ENCODE measurements around the gene TBC1D1.

TBC1D1 gene

DNA sequence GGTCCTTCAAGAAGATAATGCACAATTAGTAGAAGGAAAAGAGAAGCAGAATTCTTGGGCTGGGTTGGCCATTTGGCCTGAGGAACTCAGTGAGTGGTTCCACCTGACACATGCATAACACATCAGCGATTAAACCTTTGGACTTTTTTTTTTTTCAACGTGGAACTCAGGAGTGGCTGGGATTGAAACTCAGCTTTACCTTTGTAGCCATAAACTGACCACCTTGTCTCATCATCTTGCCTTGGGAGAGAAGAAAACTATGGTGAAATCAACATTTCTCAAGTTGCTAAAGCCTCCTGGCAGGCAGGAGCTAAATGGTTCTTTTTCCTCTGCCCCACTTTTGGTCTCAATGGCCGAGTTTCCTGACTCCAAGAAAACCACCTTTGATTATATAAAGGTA is 85.6 kb downstream of the TBC1D1 start:
- Mint-ChIP-seq H3K4me1 (ENCODE audit: low read depth) (peaks cover 14% of the 10 kb centered on the region), H3K27ac (no peak overlapping the region), H3K9me3 (no peaks in the 10 kb centered on the region), H3K27me3 (ENCODE audit: low read depth) (peaks cover 8% of the 10 kb centered on the region), H3K4me3 (peak overlapping the region; percentile 21), H3K36me3 (ENCODE audit: low read depth) (peaks cover 4% of the 10 kb centered on the region)

DNA sequence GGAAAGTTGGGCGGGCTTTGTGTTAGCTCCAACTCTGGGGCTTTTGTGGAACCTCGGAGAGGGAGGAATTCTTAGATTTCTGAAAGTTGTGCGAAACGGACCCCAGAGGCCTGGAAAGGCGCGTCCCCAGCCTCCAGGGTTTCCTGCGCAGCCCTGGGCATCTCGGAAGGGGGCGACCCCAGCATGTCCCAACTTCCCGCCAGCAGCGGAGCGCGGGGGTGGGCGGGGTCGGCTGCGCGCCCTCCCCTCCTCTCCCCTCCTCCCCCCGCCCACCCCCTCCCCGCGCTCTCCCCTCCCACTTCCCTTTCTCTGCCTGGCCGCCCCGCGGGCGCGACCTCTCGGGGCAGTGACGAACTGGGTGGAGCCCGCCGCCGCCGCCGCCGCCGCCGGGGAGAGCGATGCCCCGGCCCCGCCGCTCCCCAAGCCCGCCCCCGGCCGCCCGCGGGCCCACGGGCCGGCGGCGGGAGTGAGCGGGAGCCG is 86.1 kb downstream of the TBC1D1 start:
- H3K27me3 Mint-ChIP-seq (ENCODE audit: low read depth), result peaks cover 8% of the 10 kb centered on the region
- peaks cover 18% of the 10 kb centered on the region for H3K4me1 Mint-ChIP-seq (ENCODE audit: low read depth)
- H3K27ac Mint-ChIP-seq, result no peak overlapping the region
- H3K4me3 Mint-ChIP-seq, result no peak overlapping the region
- H3K36me3 Mint-ChIP-seq (ENCODE audit: low read depth), result peaks cover 4% of the 10 kb centered on the region
- no peaks in the 10 kb centered on the region for H3K9me3 Mint-ChIP-seq

DNA sequence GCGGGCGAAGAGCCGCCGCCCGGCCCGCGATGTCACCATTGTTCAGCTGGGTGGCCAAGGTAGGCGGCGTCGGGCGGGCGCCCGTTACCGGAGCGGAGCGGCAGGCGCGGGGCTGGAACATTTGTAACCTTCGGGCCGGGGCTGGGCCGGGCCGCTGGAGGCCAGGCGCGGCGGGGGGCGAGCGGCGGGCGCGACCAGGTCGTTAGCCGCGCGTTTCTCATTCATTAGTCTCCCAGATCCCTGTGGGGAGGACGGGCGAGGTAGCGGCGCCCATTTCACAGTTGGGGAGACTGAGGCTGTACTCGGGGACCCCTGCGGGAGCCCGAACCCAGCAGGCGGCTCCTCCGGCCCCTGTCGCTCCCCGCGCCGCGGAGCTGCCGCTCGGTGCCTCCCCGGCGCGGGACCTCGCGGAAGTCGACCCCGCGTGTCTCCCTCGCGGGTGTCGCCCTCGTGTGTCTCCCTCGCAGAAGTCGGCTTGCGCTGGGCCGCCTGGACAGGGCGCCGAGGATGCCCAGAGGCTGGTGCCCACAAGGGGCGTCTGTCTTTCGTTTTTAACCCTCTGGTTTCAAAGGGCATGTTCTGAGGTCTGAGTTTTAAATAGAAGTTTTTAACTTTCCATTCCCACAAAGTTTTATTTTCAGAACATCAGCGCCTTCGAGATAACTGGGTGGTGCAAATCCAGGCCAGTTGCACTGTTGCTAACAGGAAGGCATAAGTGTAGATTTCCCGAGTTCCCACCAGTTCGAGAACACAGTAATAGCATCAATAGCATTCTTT is 86.8 kb downstream of the TBC1D1 start:
- peak overlapping the region; percentile 74 for H3K4me3 Mint-ChIP-seq
- H3K36me3 Mint-ChIP-seq (ENCODE audit: low read depth), result peaks cover 4% of the 10 kb centered on the region

DNA sequence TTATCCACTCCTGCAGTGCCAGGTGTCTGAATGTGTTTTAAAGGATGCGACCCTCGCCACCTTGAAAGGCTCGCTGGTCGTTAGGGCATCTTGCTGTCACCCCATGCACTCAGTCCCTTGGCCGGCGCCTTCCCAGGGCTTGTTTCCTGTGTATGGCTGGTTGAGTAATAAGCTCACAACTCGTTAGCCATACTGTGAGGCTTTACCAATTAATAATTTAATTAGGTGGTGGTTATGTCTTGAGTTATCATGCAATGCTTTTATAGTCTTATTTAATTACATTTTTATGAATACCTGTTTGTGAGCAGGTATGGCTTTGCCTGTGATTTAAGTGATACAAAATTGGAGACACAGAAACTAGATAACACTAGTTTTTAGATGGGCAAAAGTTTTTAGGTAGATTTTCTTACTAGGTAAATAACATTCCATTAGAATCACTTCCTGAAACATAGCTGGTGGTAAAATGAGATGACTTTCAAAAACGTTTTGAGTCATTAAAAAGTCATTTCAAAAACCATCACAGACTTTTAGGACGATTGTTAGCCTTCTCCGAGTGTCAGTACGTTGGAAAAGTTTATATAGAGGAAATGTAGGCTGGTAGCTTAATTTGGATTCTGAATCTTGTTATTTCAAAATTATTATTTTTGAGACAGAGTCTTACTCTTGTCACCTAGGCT is 87.5 kb downstream of the TBC1D1 start:
- Mint-ChIP-seq H3K4me1 (ENCODE audit: low read depth) (peaks cover 20% of the 10 kb centered on the region), H3K4me3 (peak overlapping the region; percentile 74), H3K27ac (peak overlapping the region; percentile 52)

More for the DNA sequence above, 86.8 kb downstream of the TBC1D1 start:
- peaks cover 20% of the 10 kb centered on the region for H3K4me1 Mint-ChIP-seq (ENCODE audit: low read depth)
- no peaks in the 10 kb centered on the region for H3K9me3 Mint-ChIP-seq
- peaks cover 8% of the 10 kb centered on the region for H3K27me3 Mint-ChIP-seq (ENCODE audit: low read depth)
- peak overlapping the region; percentile 52 for H3K27ac Mint-ChIP-seq

DNA sequence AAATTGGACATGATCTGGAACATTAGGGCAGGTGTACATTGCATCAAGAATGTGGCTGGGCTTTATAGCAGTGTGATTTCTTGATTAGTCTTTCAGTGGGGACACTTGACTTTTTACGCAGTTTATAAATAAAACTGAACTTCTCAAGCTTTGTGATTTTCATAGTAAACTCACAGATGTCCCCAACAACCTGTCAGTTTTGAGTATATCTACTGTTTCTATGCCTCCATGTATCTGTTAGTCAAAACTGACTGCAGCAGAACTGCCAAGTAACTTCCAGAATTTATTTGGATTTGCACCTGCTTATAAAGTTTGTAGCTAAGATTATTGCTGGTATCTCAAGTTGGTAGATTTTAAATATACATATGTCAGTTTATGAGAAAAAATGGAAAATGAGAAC is 89.4 kb downstream of the TBC1D1 start:
- no peak overlapping the region for H3K27ac Mint-ChIP-seq
- peaks cover 8% of the 10 kb centered on the region for H3K27me3 Mint-ChIP-seq (ENCODE audit: low read depth)
- peaks cover 4% of the 10 kb centered on the region for H3K36me3 Mint-ChIP-seq (ENCODE audit: low read depth)
- no peaks in the 10 kb centered on the region for H3K9me3 Mint-ChIP-seq
- peaks cover 20% of the 10 kb centered on the region for H3K4me1 Mint-ChIP-seq (ENCODE audit: low read depth)
- H3K4me3 Mint-ChIP-seq, result no peak overlapping the region

More for the DNA sequence above, 87.5 kb downstream of the TBC1D1 start:
- peaks cover 8% of the 10 kb centered on the region for H3K27me3 Mint-ChIP-seq (ENCODE audit: low read depth)
- peaks cover 4% of the 10 kb centered on the region for H3K36me3 Mint-ChIP-seq (ENCODE audit: low read depth)
- H3K9me3 Mint-ChIP-seq, result no peaks in the 10 kb centered on the region

DNA sequence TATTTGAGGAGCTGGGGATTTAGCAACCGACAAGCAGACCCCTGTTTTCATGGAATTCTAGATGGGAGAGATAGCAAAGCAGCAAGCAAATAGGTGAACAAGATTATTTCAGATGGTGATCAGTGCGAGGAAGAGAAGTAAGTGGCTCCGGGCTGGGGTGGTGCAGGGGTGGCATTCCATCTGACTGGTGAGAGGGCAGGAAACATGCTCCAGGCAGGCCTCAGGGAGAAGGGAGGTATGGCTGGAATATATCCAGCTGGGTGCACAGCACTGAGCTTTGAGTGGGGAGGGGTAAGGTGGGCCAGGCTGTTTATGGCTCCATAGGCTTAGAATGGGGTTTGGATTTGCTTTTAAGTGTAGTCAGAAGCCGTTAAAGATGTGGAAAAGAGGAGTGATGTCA is 90.5 kb downstream of the TBC1D1 start:
- Mint-ChIP-seq H3K27me3 (ENCODE audit: low read depth) (peaks cover 8% of the 10 kb centered on the region), H3K4me3 (no peak overlapping the region), H3K27ac (no peak overlapping the region), H3K4me1 (ENCODE audit: low read depth) (peaks cover 26% of the 10 kb centered on the region), H3K9me3 (no peaks in the 10 kb centered on the region), H3K36me3 (ENCODE audit: low read depth) (peaks cover 4% of the 10 kb centered on the region)

DNA sequence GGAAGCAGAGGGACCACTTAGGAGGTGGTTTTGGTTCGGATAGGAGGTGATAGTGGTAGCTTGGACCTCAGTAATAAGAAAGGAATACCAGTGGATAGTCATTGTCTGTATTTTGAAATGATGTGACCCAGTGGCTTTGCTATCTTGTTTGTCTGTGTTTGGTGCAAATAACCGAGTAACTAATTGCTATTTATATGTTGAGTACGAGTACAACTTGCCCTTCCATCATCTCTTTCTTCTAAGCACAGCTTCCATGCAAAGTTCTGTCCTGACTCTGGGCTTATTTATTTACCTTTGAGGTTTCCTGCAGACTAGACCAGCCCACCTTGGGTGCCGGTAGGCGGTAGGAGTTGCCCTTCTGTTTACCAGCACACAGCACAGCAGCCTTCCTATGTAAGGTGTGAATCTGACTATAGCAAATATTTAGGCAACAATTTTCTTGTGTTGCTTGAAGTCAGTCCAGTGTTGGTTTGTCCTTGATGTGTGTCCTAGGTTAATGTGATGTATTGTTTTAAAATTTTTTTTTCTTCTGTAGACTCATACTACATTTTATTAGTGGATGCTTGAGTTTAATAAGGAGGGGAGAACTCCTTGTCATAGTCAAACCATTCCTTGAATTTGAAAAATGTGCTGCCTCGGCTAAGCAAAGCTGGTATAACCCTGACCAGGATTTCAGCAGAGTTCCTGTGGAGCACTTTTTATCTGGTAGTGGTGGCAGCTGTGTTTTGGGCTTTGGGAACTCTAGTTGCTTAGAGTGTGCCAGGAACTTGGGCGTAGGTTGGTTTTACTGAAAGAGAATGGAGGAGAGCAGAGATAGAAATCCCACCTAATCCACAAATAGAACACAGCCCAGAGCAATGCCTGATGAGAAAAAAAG is 91.2 kb downstream of the TBC1D1 start:
- peaks cover 8% of the 10 kb centered on the region for H3K27me3 Mint-ChIP-seq (ENCODE audit: low read depth)
- H3K4me1 Mint-ChIP-seq (ENCODE audit: low read depth), result peaks cover 26% of the 10 kb centered on the region
- no peaks in the 10 kb centered on the region for H3K9me3 Mint-ChIP-seq
- peaks cover 4% of the 10 kb centered on the region for H3K36me3 Mint-ChIP-seq (ENCODE audit: low read depth)
- no peak overlapping the region for H3K27ac Mint-ChIP-seq
- H3K4me3 Mint-ChIP-seq, result no peak overlapping the region

DNA sequence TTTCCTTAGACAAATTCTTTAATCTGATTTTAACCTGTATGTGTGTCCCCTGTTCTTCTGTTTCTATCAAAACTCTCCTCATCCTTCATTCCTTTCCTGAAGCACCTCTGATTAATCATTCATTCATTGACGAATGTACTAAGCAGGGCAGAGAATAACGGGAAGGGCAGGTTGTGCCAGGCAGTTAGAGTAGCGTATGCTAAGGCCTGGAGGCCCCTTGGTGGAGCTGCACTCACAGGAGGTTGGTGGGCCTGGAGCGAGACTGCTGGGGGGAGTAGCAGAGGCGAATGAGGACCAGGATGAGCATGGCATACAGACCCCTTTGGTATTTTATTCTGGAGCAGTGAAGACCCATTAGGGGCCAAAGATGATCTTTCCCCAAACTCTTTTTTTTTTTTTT is 91.9 kb downstream of the TBC1D1 start:
- no peak overlapping the region for H3K27ac Mint-ChIP-seq
- H3K36me3 Mint-ChIP-seq (ENCODE audit: low read depth), result peaks cover 4% of the 10 kb centered on the region
- H3K4me3 Mint-ChIP-seq, result no peak overlapping the region
- peaks cover 8% of the 10 kb centered on the region for H3K27me3 Mint-ChIP-seq (ENCODE audit: low read depth)
- peaks cover 26% of the 10 kb centered on the region for H3K4me1 Mint-ChIP-seq (ENCODE audit: low read depth)
- H3K9me3 Mint-ChIP-seq, result no peaks in the 10 kb centered on the region

DNA sequence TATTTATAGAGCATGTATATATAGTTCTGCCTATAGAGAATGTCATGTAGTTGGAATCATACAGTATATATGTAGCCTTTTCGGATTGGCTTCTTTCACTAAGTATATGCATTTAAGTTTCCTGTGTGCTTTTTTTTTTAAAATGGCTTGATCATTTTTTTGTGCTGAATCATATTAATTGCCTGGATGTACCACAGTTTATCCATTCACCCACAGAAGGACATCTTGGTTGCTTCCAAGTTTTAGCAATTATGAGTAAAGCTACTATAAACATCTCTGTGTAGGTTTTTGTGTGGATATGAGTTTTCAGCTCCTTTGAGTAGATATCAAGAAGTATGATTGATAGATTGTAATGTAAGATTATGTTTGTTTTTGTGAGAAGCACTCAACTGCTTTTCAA is 93.1 kb downstream of the TBC1D1 start:
- peaks cover 18% of the 10 kb centered on the region for H3K4me1 Mint-ChIP-seq (ENCODE audit: low read depth)
- no peak overlapping the region for H3K4me3 Mint-ChIP-seq

DNA sequence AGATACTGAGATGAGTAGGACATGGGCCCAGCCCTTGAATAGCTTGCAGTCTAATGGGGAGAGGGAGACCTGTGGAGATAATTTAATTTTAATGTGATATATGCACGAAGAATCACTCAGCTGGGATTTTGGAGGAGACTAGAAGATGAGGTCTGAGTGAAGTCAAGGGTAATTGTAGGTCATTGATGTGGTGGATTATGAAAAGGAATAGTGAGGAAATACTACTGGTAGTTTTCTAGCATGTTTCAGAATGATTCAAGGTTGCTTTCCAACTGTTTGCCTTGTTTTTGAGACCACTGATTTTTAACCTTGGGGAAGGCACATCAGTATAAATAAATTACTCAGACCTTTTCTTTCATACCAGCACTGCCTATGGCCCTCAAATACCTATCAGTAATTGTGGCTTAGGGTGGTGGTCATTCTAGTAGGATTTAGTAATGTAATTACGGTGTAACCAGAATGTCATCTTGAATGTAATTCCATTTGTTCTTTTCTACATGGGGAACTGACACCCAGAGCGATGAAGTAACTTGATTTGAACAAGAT is 94.9 kb downstream of the TBC1D1 start:
- H3K36me3 Mint-ChIP-seq (ENCODE audit: low read depth), result no peaks in the 10 kb centered on the region
- no peak overlapping the region for H3K27ac Mint-ChIP-seq
- peaks cover 13% of the 10 kb centered on the region for H3K4me1 Mint-ChIP-seq (ENCODE audit: low read depth)
- H3K4me3 Mint-ChIP-seq, result no peak overlapping the region
- peaks cover 5% of the 10 kb centered on the region for H3K27me3 Mint-ChIP-seq (ENCODE audit: low read depth)
- no peaks in the 10 kb centered on the region for H3K9me3 Mint-ChIP-seq

More for the DNA sequence above, 93.1 kb downstream of the TBC1D1 start:
- H3K36me3 Mint-ChIP-seq (ENCODE audit: low read depth), result peaks cover 4% of the 10 kb centered on the region
- no peaks in the 10 kb centered on the region for H3K9me3 Mint-ChIP-seq
- H3K27ac Mint-ChIP-seq, result no peak overlapping the region
- peaks cover 8% of the 10 kb centered on the region for H3K27me3 Mint-ChIP-seq (ENCODE audit: low read depth)

DNA sequence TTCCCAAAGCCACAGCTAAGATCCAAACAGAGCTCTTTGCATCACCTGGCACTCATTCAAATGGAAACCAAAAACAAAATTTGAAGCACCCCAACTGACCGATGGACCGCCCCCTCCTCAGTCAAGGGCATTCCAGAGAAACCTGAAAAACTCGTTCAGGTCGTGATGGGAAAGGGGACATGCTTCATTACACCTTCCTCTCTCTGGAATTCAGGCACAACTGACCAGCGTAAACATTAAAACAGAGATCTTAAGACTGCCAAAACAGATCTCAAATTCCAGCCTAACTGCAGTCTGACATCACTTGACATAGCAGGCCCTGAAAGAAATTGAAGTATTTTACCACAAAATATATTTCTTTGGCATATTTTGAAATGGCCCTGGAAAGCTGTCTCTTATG is 97.8 kb downstream of the TBC1D1 start:
- H3K4me1 Mint-ChIP-seq (ENCODE audit: low read depth), result peaks cover 6% of the 10 kb centered on the region
- H3K36me3 Mint-ChIP-seq (ENCODE audit: low read depth), result no peaks in the 10 kb centered on the region
- no peaks in the 10 kb centered on the region for H3K27me3 Mint-ChIP-seq (ENCODE audit: low read depth)
- H3K9me3 Mint-ChIP-seq, result no peaks in the 10 kb centered on the region
- H3K4me3 Mint-ChIP-seq, result no peak overlapping the region
- H3K27ac Mint-ChIP-seq, result no peak overlapping the region

DNA sequence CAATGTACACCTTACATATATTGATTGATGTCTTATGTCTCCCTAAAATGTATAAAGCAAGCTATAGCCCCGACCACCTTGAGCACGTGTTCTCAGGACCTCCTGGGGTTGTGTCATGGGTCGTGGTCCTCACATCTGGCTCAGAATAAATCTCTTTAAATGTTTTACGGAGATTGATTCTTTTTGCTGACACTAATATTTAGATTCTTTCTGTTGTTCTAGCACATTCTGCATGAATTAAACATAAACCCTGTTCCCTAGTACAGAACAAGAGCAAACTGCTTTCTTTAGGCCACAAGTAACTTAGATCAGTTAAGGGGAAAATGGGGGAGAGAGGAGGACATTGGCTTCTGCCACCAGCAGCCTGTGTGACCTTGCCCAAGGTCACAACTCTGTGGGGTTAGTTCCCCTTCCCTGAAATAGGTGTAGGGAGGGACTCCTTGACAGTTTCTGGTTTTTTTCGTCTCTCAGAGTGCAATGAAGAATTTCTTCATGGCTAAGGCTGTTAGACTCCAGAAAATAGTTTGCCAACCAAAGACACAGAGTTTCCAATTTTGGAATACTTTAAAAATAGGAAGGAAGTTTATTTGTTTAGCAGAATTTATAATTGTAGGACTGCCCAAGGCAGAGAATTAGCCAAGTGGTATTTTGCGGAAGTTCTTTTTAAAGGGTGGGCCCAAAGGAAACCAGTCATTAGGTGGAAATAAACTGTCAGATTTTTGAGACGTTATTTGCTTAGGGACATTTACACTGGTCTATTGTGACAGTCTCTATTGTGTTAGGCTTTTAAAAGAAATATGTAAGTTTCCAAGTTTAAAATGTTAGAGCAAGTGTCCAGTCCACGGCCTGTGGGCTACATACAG is 98.7 kb downstream of the TBC1D1 start:
- Mint-ChIP-seq H3K9me3 (no peaks in the 10 kb centered on the region), H3K27ac (no peak overlapping the region), H3K27me3 (ENCODE audit: low read depth) (no peaks in the 10 kb centered on the region), H3K4me1 (ENCODE audit: low read depth) (peaks cover 11% of the 10 kb centered on the region), H3K4me3 (no peak overlapping the region), H3K36me3 (ENCODE audit: low read depth) (no peaks in the 10 kb centered on the region)

DNA sequence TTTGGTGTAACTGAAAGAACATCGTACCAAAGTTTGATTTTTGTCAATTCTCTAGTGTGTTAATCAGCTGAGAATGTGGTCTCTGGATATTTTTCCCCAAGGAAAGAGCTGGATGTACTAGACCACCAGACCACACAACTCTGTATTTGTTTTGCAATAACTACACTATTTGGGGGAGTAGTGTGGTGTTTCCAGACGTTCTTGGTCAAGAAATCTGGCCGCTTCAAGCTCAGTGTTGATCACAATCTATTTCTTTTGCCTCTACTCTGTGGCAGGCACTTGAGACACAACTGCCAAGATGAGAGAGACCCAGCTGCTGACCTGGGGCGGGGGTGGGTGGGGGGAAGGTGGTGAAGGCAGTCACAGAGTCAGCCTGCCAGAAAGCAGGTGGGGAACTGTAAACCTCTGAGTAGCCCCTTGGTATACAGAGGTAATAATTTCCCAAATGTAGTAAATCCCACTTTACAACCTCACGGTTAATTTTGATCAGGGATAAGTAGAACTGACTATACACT is 99.9 kb downstream of the TBC1D1 start:
- H3K4me1 Mint-ChIP-seq (ENCODE audit: low read depth), result peaks cover 9% of the 10 kb centered on the region
- H3K27ac Mint-ChIP-seq, result no peak overlapping the region
- no peaks in the 10 kb centered on the region for H3K36me3 Mint-ChIP-seq (ENCODE audit: low read depth)
- H3K27me3 Mint-ChIP-seq (ENCODE audit: low read depth), result no peaks in the 10 kb centered on the region
- no peaks in the 10 kb centered on the region for H3K9me3 Mint-ChIP-seq
- no peak overlapping the region for H3K4me3 Mint-ChIP-seq

Data from T-helper 1 cell treated with Interleukin-12 subunit alpha and Interleukin-12 subunit beta and Interleukin-4 antibody, amounts not matched to agents 30 μg/mL and 1 μg/mL, for 36 hours (primary cell).